K562 treated with DMSO at 1 percent for 24 hours (cell line): Measurements from ENCODE around the gene ISCA1. TPM values are rescaled to one million over a fixed set of nuclear protein-coding genes. Genes with fewer than 3 reads are reported as not detected.

Experiments
- total RNA-seq: library from RNA; unstranded; fragments of 300-600 nt; gene quantifications from 2 replicates; pipeline ENCODE4 v1.2.3, GENCODE V29; 2022; ENCODE audit warnings: low read depth; ENCODE audit not compliant: insufficient read depth

Gene ISCA1
- 8.9 and 10.1 TPM in 2 replicates for total RNA-seq

DNA sequence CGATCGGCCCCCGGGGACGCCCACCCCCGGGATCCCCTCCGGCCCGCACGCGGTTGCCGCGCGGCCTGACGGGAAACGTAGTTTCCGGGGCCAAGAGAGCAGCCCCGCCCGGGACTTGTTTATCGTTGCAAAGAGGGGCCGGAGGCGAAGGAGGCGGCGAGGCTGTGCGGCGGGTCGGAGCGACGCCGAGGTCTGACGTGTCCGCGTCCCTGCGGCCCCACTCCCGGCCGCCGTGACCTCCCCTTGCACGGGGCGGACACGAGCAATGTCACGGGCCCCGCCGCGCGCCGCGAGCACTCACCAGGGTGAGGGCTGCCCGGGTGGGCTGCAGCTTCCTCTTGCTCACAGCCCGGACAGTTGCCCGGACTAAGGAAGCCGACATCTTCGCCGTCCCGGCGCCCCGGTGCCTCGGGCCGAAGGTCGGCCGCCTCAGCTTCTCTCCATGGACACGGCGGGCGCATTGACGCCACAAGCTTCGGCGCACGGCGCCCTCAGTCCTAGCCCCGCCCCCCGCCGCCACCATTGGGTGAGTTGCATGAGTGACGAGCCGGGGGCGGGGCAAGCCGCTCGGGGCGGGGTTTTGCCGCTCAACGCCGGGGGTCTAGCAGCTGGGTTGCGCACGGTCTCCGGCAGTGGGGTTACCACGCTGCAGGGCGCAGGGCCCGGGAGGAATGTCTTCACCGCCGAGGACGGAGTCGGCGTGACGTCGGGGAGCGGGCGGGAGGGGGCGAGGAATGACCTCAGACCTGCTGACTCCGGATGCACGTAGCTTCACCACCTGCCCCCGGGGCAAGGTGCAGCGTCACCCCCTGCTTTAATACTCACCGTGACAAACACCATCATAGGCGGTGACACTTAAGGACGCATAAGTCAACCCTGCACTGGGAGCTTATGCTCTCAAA, at the start of gene ISCA1:
ISCA1 (minus strand) TSS at position 462 of the 902 bp plus-strand sequence; CDS start at position 382, 80 bp downstream.

DNA sequence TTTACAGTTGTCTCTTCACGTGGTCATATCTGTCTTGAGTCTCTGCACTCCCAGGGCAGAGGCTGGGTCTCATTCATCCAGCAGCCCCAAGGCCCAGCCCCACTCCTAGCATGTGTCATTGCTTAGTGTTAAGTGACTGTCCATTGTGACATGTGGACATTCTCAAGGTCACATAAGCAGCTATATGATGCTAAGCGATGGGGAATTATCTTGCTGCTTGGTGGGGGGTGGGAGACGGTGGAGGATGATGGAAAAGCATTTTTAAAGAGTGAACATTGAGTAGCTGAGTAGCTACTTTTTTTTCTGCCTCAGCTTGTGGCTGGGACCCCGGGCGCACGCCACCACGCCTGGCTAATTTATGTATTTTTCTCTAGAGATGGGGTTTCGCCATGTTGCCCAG, 22.8 kb downstream of the ISCA1 start, which contains the start of gene C9orf153:
C9orf153 (minus strand) TSS at position 101 of the 400 bp plus-strand sequence. CDS start 30,054 bp downstream, outside the sequence.

Other genes with a start within 250 kb of the ISCA1 start
- 0.91 and 1.7 TPM in 2 replicates for gene GOLM1, start 183.0 kb downstream of the ISCA1 start, total RNA-seq
- not detected in 2 replicates for gene C9orf153, start 22.9 kb downstream of the ISCA1 start, total RNA-seq
- 7.4 and 8.8 TPM in 2 replicates for gene TUT7, start 71.9 kb upstream of the ISCA1 start, total RNA-seq